ENCODE data around the gene RASA4B.
"Not testable (repeated sequence)": the region's sequence is repeated elsewhere in the genome, so short reads cannot be mapped to it uniquely, and the experiment has no call there.

The RASA4B gene

DNA sequence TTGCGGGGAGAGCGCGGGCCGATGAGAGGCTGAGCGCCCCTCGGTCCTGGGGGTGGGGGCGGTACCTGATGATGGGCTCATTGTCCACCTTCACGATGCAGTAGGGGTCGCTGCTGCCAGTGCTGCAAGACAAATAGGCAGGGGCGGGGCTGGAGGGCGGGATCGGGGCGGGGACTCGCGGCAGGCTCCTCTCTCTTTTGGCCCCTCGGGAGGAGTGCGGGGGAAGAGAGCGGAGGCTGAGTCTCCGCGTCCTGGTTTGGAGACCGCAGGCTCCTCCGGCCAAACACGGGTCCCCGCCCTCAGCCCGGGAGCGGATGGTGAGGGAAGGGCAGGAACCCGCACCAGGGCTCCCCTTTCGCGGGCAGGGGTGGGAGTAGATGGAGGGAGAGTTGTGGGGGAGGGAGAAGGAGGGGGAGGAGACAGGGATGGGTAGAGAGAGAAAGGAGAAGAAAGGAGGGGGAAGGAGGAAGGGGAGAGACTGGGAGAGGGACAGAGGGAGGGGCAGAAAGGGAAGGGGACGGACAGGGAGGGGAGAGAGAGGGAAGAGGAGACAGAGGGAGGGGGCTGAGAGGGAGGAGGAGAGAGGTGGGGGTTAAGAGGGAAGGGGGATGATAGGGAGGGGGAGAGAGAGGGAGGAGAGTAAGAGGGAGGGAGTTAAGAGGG is 5.6 kb downstream of the RASA4B start:
- not testable (repeated sequence) for DNase-seq (ENCODE audit: low spot score)

DNA sequence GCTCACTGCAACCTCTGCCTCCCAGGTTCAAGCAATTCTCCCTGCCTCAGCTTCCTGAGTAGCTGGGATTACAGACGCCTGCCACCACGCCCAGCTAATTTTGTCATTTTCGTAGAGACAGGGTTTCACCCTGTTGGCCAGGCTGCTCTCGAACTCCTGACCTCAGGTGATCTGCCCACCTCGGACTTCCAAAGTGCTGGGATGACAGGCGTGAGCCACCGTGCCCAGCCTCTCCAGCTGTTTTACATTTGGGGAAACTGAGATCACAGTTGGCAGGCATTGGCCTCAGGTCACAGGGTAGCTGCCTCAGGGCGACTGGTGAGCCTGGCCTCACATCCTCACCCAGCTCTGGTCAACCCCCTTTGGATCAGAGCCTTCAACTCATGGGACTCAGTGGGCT is 7.0 kb downstream of the RASA4B start:
- not testable (repeated sequence) for DNase-seq (ENCODE audit: low spot score)

DNA sequence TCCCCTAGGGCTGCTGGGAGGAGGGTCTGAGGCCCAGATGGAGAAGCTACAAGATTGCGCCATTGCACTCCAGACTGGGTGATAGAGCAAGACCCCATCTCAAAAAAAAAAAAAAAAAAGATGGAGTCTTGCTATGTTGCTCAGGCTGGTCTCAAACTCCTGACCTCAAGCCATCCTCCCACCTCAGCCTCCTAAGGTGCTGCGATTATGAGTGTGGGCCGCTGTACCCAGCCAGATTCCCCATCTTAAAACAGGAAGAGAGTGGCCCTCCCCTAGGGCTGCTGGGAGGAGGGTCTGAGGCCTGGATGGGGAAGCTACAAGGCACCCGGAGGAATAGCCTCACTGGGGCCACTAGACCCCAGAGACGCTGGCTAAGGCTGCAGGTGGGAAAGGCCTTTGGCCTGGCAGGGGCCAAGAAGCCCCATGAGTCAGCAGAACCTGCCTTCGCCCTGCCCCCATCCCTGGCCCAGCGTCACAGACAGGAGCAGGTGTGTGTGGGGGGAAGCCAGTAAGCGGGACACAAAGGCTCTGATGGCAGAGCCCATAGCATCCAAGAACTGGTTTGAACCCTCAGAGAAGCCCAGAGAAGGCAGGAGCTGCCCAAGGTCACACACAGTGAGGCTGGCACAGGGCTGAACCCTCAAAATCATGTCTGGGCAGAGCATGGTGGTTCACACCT is 10.0 kb downstream of the RASA4B start:
- DNase-seq (ENCODE audit: low spot score): not testable (repeated sequence)

DNA sequence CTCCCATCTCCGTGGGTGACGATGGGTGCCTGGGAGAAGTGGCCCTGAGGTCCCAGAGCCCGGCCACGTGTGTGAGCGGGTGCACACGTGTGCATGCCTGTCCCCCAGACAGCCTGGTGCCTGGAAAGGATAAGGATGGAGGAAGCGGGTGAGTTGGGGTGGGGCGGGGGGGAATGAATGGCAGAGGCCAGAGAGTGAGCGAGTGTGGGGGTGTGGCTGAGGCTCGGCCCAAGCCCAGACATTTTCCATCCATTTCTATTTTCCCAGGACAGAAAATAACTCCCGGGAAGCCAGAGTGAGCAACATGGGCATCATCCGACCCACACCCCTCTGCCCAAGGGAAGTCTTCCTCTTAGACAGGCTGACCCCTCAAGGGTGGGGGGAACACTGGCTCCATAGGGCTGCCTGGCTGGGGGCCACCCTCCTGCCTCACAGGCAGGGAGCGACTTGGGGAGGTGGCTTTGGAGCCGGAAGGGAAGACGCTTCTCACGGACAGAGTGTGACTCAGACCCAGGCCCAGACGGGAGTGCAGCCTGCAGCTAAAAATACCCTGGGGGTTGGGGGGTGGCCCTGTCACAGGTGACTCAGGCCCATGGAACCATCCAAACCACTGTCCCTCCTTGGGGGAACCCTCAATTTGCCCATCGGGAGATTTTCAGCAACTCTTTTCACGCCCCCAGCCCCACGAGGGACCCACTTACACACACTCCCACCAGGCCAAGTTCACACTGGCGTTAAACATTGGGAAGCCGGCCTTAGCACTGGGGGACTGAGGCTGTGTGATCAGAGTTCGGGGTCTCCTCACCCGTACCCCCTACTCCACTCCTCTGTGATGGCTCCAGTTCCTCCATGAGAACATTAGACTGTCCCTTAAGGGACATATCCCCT is 12.0 kb downstream of the RASA4B start:
- DNase-seq (ENCODE audit: low spot score): not testable (repeated sequence)

DNA sequence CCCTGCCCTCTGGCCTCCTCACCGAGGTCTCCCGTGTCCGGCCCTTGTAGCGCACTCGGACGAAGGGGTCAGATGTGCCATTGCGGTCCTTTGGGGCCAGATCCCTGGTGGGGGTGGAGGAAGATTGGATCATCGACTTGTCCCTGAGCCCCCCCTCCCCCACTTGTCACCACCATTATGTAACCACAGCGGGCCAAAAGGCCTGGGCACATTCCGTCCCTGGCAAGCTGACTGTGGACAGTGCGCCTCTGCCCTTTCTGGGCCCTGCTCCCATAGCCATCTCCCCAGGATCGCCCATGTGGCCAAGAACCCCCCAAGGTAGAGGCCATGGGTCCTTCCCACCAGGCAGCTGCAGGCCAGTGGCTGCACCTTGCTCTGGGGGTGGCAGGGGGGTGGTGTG is 14.4 kb downstream of the RASA4B start:
- DNase-seq (ENCODE audit: low spot score): not testable (repeated sequence)

- DNase-seq (ENCODE audit: low spot score): not testable (repeated sequence)
Measured at GRCh38 chr7:102498321-102498720, 19.3 kb downstream of the RASA4B start.

DNA sequence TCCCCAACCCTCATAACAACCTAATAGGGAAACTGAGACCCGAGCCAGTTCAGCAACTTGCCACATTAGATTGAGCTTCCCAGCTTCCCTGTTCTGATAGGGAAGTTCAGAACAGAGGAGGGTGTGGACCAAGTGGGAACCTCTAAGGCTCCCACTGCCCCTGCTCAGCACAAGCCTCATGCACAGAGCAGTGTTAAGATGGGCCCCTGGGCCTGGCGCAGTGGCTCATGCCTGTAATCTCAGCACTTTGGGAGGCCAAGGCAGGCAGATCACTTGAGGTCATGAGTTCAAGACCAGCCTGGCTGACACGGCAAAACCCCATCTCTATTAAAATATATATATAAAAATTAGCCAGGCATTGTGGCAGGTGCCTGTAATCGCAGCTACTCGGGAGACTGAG is 20.3 kb downstream of the RASA4B start:
- not testable (repeated sequence) for DNase-seq (ENCODE audit: low spot score)

GRCh38 chr7:102496861-102497260 is 20.7 kb downstream of the RASA4B start:
- DNase-seq (ENCODE audit: low spot score): not testable (repeated sequence)

DNA sequence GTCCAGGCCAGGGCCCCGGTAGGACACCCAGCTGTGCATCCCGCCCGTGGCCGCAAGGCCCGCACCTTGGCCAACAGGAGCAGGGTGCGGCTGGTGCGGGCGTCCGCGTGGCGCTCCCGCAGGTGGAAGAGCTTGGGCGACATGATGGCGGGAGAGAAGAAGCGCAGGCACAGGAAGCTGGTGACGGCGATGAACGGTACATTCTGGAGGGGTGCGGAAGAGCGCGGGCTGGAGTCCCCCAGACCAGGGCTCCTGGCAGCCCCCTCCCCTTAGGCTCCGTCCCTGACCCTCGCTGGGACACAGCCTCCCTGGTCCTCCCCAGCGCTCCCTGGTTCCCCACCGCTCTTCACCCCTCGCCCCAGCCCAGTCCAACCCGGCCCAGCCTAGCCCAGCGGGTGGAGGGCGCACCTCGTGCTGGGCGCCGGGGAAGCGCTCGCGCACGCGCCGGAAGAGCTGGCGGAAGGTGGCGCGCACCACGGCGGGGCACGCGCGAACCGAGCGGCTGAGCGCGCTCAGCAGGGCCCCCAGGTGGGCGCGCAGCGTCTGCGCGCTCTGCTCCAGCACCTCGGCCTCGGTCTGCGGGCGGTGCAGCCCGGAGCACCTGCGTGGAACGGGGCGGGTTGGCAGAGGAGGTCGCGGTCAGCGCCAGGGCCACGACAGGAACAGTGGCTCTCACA is 23.0 kb downstream of the RASA4B start:
- DNase-seq (ENCODE audit: low spot score): not testable (repeated sequence)

DNA sequence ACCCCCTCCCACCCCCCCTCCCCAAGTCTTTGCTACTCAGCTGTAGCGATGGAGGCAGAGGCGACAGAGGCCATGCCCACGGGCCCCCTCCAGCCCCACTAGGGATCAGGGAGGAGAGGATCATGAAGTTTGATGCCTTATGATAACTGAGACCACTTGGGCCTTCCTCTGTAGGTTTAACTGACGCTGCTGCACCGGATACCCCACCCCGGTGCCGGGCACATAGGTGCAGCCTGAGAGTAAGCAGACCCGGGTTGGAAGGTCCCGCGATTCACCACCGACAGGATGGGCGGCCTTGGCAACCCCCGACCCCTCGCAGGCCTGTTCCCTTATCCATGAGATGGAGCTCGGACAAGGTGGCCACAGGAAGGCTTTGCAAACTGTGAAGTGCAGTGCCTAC is 23.6 kb downstream of the RASA4B start:
- DNase-seq (ENCODE audit: low spot score): not testable (repeated sequence)

GRCh38 chr7:102493220-102493935 is 24.2 kb downstream of the RASA4B start:
- not testable (repeated sequence) for DNase-seq (ENCODE audit: low spot score)

- not testable (repeated sequence) for DNase-seq (ENCODE audit: low spot score)
Measured at GRCh38 chr7:102490529-102491075, 27.0 kb downstream of the RASA4B start.

DNA sequence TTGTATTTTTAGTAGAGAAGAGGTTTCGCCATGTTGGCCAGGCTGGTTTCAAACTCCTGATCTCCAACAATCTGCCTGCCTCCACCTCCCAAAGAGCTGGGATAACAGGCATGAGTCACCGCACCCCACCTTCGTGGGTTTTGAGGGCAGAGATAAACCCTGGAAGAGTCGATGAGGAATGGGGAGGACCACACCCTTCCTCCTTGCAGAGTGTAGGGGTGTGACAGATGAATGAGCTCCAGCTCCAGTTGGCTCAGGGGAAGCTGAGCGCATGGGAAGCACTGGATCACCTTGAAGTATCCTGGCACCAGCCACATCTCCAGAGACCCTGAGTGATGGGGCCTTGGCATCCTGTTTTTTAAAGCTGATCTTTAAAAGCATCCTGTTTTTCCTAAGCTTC is 33.3 kb downstream of the RASA4B start:
- DNase-seq (ENCODE audit: low spot score): not testable (repeated sequence)

DNA sequence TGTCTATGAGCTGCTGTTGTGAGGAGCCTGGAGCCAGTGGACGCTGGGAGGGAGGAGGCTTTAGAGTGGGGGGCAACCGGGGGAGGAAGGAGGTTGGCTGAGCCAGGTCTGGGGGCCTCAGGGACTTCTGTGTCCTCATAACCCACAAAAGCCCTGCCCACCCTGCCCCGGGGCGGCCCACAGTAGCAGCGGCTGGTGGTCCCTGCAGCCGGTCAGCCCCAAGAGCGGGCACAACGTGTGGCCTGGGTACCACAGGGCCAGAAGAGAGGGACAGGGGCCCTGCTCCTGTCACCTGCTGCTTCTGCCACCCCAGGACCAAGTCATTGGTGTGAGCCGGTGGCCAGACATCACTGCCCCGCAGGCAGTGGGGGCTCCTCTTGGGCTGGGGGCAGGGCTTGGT is 35.6 kb downstream of the RASA4B start:
- not testable (repeated sequence) for DNase-seq (ENCODE audit: low spot score)

DNA sequence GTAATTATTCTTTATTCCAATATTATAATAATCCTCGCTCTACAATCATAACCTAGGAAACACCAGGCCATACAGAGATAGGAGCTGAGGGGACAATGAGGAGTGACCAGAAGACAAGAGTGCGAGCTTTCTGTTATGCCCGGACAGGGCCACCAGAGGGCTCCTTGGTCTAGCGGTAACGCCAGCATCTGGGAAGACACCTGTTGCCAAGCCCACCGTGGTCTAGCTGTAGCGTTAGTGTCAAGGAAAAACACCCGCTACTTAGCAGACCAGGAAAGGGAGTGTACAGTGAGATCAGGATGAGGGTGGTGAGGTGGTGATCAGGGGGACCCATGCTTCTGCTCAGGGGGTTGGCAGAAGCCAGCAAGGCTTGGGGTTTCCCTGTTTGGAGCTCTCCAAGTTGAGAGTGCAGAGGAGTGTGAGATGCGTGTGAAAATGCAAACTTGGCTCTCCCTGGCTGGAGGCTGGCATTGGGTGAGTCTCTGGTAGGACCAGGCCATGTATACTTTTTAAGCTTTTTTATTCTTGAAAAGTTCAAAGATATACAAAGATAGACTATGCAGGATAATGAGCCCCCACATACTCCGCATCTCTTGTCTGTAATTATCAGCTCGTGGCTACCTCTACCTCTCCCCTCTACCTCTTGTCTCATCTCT is 37.5 kb downstream of the RASA4B start:
- not testable (repeated sequence) for DNase-seq (ENCODE audit: low spot score)

DNA sequence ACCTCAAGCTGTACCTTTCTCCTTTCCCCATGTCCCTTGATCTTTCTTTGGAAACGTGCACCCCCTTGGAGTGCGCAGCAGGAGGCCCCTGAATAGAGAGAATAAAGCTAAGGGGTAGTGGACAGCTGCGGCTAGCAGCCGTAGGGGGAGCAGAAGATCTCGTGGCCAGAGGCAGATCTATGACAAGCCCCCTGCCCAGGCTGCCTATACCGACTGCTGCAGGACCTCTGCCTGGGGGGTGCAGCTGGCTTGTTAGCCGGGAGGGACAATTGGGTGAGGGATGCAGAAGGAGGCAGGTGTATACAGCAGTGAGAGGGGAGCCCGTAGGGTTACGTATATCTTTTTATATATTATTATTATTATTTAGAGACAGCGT is 38.4 kb downstream of the RASA4B start:
- DNase-seq (ENCODE audit: low spot score): not testable (repeated sequence)

- not testable (repeated sequence) for DNase-seq (ENCODE audit: low spot score)
Measured at GRCh38 chr7:102478314-102479208, 39.0 kb downstream of the RASA4B start, which contains the start of gene POLR2J. Gene POLR2J, minus strand, starts transcription at chr7:102478922. Its CDS starts 62 bp downstream, at chr7:102478860.

GRCh38 chr7:102474736-102475435 is 42.7 kb downstream of the RASA4B start:
- not testable (repeated sequence) for DNase-seq (ENCODE audit: low spot score)

GRCh38 chr7:102474116-102474515 is 43.5 kb downstream of the RASA4B start:
- DNase-seq (ENCODE audit: low spot score): not testable (repeated sequence)

Data from hepatic stellate cell (primary cell).